Neural progenitor cell (in vitro differentiated cells): Measurements from ENCODE around the gene CYTH1.

ENCODE experiments used
- CTCF ChIP-seq: fragments of 200-600 bp; sonication (generic); IDR thresholded peaks from 2 replicates; pipeline ENCODE4 v1.5.1; 2017; ENCODE audit warnings: antibody characterized with exemption, mild to moderate bottlenecking
- EZH2 ChIP-seq: fragments of 200-600 bp; sonication (generic); IDR thresholded peaks from 2 replicates; pipeline ENCODE4 v1.6.1; 2017; ENCODE audit warnings: antibody characterized with exemption, mild to moderate bottlenecking, moderate library complexity

GRCh38 chr17:78637146-78637545 lies 144.9 kb downstream of the CYTH1 start:
- no peak for TF ChIP-seq CTCF
- no peak for TF ChIP-seq EZH2
